Measurements from ENCODE around the gene CHAD.
"Not testable (repeated sequence)": the region's sequence is repeated elsewhere in the genome, so short reads cannot be mapped to it uniquely, and the experiment has no call there.

The CHAD gene

DNA sequence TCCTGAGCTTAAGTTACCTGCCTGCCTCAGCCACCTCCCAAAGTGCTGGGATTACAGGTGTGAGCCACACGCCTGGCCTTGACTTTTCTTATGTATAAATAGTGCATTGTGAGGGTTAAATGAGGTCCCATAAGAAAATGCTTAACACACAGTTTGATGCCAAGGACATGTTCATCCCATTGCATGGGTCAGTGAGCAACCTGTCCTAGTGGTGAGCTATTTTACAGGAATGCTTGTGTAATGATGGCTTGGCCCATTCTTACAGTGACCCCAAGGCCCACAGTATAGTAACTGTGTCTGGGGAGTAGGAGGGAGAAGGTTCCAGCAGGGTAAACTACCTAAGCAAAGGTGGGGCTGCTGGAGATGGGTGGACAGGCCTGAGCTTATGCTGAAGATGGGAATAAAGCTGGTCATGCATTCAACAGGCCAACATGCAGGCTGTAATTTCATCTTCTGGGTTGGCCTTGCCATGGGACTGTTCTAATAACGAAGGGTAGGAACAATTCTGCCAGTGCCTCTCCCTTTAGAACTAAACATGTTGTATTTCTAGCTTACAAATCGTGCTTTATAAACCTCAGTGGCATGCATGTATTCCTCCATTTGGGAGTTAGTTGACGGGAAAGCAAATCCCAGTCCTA is 36.4 kb downstream of the CHAD start:
- TF ChIP-seq, protein P1, sequence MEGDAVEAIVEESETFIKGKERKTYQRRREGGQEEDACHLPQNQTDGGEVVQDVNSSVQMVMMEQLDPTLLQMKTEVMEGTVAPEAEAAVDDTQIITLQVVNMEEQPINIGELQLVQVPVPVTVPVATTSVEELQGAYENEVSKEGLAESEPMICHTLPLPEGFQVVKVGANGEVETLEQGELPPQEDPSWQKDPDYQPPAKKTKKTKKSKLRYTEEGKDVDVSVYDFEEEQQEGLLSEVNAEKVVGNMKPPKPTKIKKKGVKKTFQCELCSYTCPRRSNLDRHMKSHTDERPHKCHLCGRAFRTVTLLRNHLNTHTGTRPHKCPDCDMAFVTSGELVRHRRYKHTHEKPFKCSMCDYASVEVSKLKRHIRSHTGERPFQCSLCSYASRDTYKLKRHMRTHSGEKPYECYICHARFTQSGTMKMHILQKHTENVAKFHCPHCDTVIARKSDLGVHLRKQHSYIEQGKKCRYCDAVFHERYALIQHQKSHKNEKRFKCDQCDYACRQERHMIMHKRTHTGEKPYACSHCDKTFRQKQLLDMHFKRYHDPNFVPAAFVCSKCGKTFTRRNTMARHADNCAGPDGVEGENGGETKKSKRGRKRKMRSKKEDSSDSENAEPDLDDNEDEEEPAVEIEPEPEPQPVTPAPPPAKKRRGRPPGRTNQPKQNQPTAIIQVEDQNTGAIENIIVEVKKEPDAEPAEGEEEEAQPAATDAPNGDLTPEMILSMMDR (conservative IDR thresholded peaks at IDR 0.05; ENCODE audit: low read length), result no peak
- no peak overlapping the region for H3K4me3 ChIP-seq (ENCODE audit: low read length)
- DNase-seq (ENCODE audit: low read depth), result no peak

DNA sequence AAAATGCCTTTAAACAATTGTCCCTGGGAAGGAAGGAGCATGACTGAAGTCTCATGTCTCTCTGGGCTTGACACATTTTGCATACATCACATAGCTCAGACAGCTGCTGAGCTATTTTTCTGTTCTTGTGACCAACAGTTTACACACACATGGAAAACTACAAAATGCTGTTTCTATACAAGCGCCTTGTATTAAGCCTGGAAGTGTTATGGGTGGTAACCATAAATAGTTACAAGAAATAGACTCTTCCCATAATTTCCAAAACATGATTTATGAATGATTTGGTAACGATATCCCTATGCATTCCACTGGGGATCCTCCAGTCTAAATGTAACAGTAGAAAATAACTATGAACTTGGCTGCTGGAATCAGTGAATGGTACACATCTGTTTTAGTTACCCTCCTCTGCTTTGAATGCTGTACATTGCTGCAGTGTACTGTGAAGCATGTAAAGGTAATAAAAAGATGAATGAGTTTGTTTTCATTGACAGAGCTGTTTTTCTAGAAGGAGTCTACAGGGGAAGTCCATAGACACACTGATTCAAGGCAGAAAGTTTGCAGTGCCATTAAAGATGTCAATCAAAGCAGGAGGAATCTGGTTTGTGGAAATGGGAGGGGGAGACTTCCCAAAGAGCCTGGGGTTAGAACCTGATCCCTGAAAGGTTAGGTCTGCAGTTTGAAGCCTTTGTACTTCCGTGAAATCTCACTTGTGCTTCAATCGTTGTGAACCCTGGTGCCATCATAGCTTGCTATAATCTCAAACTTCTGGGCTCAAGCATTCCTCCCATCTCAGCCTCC is 37.7 kb downstream of the CHAD start:
- TF ChIP-seq, protein P1 (conservative IDR thresholded peaks at IDR 0.05; ENCODE audit: low read length), result no peak
- H3K4me3 ChIP-seq (ENCODE audit: low read length), result no peak overlapping the region
- DNase-seq (ENCODE audit: low read depth), result no peak

DNA sequence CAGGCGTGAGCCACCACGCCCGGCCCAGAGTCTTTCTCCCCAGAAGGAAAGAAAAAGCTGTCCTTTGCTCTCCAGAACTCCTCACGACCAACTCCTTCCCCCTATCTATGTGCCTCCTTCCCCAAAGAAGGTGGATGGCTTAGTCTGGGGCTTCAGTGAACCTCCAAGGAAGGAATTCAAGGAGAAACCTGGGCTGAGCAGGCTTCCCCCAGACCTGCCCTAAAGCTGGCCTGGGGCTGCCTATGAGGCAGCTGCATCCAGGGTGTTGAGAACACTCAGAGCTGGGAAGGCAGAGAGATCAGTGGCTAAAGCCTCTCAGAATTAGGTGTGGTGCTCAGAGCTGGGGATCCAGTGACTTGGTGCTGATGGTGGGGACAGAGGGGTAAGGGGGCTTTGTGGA is 38.9 kb downstream of the CHAD start:
- no peak overlapping the region for H3K4me3 ChIP-seq (ENCODE audit: low read length)
- no peak for DNase-seq (ENCODE audit: low read depth)
- TF ChIP-seq, protein P1 (conservative IDR thresholded peaks at IDR 0.05; ENCODE audit: low read length), result no peak

DNA sequence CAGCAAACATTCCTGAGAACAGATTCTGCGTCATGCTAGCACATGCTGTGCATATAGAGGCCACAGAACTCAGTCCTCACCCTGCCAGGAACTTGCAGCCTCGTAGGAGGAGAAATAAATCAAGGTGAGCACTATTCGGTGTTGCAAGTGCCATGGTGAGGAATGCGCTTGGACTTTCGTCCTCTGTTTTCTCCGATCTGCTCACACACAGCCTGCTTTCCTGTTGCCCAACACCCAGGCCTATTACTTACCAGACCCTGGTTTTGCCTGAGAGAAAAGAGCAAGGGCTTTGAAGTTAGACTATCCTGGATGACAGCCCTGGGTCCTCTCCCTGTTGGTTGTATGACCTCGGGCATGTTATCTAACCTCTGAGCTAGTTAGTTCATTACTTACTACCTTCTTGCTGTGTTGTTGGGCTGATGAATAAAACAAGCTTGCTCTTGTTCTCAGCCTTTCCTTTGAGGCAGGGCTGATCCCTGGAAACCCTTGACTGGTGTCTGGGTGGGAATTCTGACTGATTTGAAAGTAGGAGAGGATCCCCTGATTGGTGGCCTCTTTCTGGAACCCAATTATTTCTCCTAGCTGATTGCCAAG is 39.8 kb downstream of the CHAD start:
- TF ChIP-seq, protein P1 (conservative IDR thresholded peaks at IDR 0.05; ENCODE audit: low read length), result no peak
- no peak for DNase-seq (ENCODE audit: low read depth)
- H3K4me3 ChIP-seq (ENCODE audit: low read length), result no peak overlapping the region

DNA sequence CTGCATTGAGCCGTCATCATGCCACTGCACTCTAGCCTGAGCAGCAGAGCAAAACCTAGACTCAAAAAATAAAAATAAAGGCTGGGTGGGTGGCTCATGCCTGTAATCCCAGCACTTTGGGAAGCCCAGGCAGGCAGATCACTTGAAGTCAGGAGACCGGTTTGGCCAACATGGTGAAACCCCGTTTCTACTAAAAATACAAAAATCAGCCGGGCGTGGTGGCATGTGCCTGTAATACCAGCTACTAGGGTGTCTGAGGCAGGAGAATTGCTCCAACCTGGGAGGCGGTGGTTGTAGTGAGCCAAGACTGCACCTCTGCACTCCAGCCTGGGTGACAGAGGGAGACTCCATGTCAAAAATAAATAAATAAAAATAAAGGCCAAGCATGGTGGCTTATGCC is 40.6 kb downstream of the CHAD start:
- not testable (repeated sequence) for DNase-seq (ENCODE audit: low read depth); H3K4me3 ChIP-seq (ENCODE audit: low read length)

DNA sequence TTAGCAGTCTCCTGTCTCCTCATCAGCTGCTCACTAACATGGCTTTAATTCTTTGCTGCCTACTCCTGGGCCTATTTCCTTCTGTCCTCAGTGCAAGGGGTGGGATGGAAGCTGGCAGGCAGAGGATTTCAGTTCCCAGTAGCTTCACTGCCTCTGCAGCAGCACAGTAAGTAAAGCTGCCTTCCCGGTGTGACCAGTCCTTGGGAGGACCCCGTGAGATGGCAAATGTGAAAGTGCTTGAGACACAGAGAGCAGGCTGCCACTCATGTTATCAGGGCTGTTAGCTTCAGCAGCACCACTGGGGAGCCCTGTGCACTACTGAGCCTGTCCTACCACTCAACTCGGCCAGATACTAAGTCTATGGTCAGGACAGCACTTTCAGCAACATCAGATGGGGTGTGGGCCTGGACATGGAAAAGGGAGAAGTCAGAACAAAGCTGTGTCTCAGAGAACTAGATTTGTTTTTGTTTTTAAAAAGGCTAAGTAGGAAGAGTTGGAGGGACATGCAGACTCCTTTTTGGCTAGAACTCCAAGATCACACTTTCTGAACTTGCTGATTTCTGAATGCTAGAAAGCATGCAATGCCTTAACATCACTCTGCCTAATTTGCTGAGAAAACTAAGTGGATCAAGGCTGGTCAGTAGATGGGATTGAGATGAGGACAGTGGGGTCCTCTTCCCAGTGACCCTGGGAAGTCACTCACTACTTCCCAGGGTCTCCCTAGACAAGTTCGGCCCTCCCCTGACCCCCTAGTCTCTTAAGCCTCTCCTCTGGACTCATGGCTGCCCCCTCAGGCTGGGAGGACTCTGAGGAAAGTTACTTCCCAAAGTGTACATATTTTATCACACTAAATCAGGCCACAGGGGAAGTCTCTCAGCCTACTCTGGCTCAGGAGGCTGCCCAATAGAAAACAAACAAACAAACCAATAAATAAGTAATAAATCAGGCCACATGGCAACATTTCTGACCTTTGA is 41.6 kb downstream of the CHAD start:
- DNase-seq (ENCODE audit: low read depth), result peak; percentile 30
- TF ChIP-seq, protein P1 (conservative IDR thresholded peaks at IDR 0.05; ENCODE audit: low read length), result peak; percentile 27
- H3K4me3 ChIP-seq (ENCODE audit: low read length), result peak overlapping the region; percentile 69

DNA sequence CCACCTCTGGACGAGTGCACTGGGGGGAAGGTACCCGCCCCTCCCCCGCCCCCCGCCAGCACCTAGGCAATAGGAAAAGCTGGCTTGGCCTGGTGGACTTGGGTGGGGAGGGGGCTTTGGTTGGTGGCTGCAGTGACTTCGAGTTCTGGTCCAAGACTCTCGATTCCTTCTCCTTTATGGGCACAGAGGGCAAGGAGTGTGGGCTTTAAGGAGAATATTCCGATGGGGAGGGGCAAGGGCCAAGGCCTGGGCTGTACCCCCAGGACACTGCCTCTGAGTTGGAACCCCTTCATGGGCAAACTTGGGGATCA is 42.3 kb downstream of the CHAD start:
- TF ChIP-seq, protein P1 (conservative IDR thresholded peaks at IDR 0.05; ENCODE audit: low read length), result no peak
- DNase-seq (ENCODE audit: low read depth), result no peak

More for the DNA sequence above, 42.3 kb downstream of the CHAD start:
- peak overlapping the region; percentile 69 for H3K4me3 ChIP-seq (ENCODE audit: low read length)

Measured in AG10803 (cell line).